GM12878 (cell line): ENCODE measurements around the gene RAD51B. TPM values are rescaled to one million over a fixed set of nuclear protein-coding genes. Genes with fewer than 3 reads are reported as not detected.

ENCODE experiments used
- ATAC-seq: fragments of 200-7000 bp; cut with Tn5 transposase; 3 replicates; pipeline ENCODE4 v1.9.1; 2020; ENCODE audit warnings: mild to moderate bottlenecking, moderate library complexity
- BruUV-seq: library from RNA; stranded (reverse); fragments of 400-500 nt; replicated peaks from 2 replicates; lab custom pipeline; 2021; lab: Mats Ljungman, UMichigan
- CTCF ChIA-PET: fragments of 300-600 bp; sonication (Branson Sonifier 250); formaldehyde crosslinking; extraction: SDS; loops from one replicate; lab custom pipeline; 2021; ENCODE audit warnings: inconsistent platforms; lab: Yijun Ruan, JAX
- POLR2A ChIA-PET: fragments of 350-600 bp; formaldehyde crosslinking; extraction: SDS; loops from one replicate; lab custom pipeline; 2021; ENCODE audit warnings: inconsistent platforms; lab: Charles Lee
- RAD21 ChIA-PET: fragments of 300-600 bp; sonication (Branson Sonifier 250); formaldehyde crosslinking; loops from one replicate; lab custom pipeline; 2023; ENCODE audit warnings: antibody characterized with exemption; ENCODE audit not compliant: unreplicated experiment; lab: Charles Lee
- SMC1A ChIA-PET: fragments of 300-600 bp; sonication (Branson Sonifier 250); formaldehyde crosslinking; loops from one replicate; lab custom pipeline; 2023; ENCODE audit not compliant: unreplicated experiment, uncharacterized antibody; lab: Charles Lee
- DNase-seq: peaks from one replicate; pipeline ENCODE4 v3.0.0-alpha.2; 2011; ENCODE audit warnings: low read depth, low spot score
- FAIRE-seq: peaks from 3 replicates; lab custom pipeline; 2011; peaks lifted over from hg19 to GRCh38; lab: Jason Lieb, UNC
- H2AFZ ChIP-seq: 2 replicates; pipeline ENCODE4 v1.6.0; 2011; ENCODE audit warnings: low read depth, low read length, control low read depth; ENCODE audit not compliant: control insufficient read depth
- H3K27ac ChIP-seq: 2 replicates; pipeline ENCODE4 v1.5.1; 2011; ENCODE audit warnings: control low read depth; ENCODE audit not compliant: control insufficient read depth, insufficient read depth
- H3K27me3 ChIP-seq, 2 experiments: replicated peaks in 1 of 2; 2 replicates each; pipeline versions ENCODE4 v1.6.0 to v1.6.1; 2011; ENCODE audit warnings: low read length in 1 of 2; ENCODE audit not compliant: control insufficient read depth in 2 of 2, insufficient read depth in 2 of 2
- H3K36me3 ChIP-seq, 2 experiments: 2 replicates each; pipeline ENCODE4 v1.5.1; 2011; ENCODE audit warnings: low read length in 1 of 2; ENCODE audit not compliant: control insufficient read depth in 2 of 2, insufficient read depth in 2 of 2
- H3K4me1 ChIP-seq: 2 replicates; pipeline ENCODE4 v1.6.1; 2011; ENCODE audit warnings: mild to moderate bottlenecking, low read length, moderate library complexity, mixed read lengths; ENCODE audit not compliant: control insufficient read depth, insufficient read depth
- H3K4me2 ChIP-seq: 2 replicates; pipeline ENCODE4 v1.6.0; 2011; ENCODE audit warnings: control low read depth; ENCODE audit not compliant: control insufficient read depth, insufficient read depth
- H3K4me3 ChIP-seq: fragments of 200-600 bp; sonication (generic); 2 replicates; pipeline ENCODE4 v1.5.1; 2016
- H3K79me2 ChIP-seq: 2 replicates; pipeline ENCODE4 v1.6.0; 2011; ENCODE audit warnings: low read length; ENCODE audit not compliant: control insufficient read depth, insufficient read depth
- H3K9ac ChIP-seq: 2 replicates; pipeline ENCODE4 v1.8.0; 2011; ENCODE audit warnings: low read length, control low read depth, mixed read lengths; ENCODE audit not compliant: control insufficient read depth, insufficient read depth
- H3K9me3 ChIP-seq: replicated peaks from 3 replicates; pipeline ENCODE4 v1.5.1; 2011; ENCODE audit warnings: mild to moderate bottlenecking, low read length; ENCODE audit not compliant: control insufficient read depth, insufficient read depth
- H4K20me1 ChIP-seq: 2 replicates; pipeline ENCODE4 v1.6.0; 2011; ENCODE audit not compliant: control insufficient read depth, insufficient read depth
- ATF2 ChIP-seq: IDR thresholded peaks from 2 replicates; pipeline ENCODE4 v1.6.1; 2012; ENCODE audit warnings: low read length, inconsistent platforms
- ATF7 ChIP-seq: fragments of 450-650 bp; IDR thresholded peaks from 2 replicates; pipeline ENCODE4 v1.6.1; 2016; ENCODE audit warnings: low read depth, mild to moderate bottlenecking
- CREB1 ChIP-seq: IDR thresholded peaks from 2 replicates; pipeline ENCODE4 v1.6.1; 2012; ENCODE audit warnings: low read depth, mild to moderate bottlenecking, inconsistent platforms
- ELK1 ChIP-seq: IDR thresholded peaks from 2 replicates; pipeline ENCODE4 v1.6.1; 2012; ENCODE audit warnings: low read depth, low read length, improper control_type of control experiment
- ESRRA ChIP-seq: IDR thresholded peaks from 2 replicates; pipeline ENCODE4 v1.6.1; 2012; ENCODE audit warnings: mild to moderate bottlenecking, low read length, improper control_type of control experiment
- FOS ChIP-seq: IDR thresholded peaks from 3 replicates; pipeline ENCODE4 v1.6.1; 2011; ENCODE audit warnings: borderline replicate concordance; ENCODE audit not compliant: insufficient read length; ENCODE audit errors: extremely low read depth
- NBN ChIP-seq: fragments of 450-650 bp; IDR thresholded peaks from 2 replicates; pipeline ENCODE4 v1.6.1; 2016
- NFIC ChIP-seq: IDR thresholded peaks from 2 replicates; pipeline ENCODE4 v1.6.1; 2012; ENCODE audit warnings: low read depth, mild to moderate bottlenecking, inconsistent platforms, low read length, moderate library complexity
- RELB ChIP-seq: fragments of 450-650 bp; IDR thresholded peaks from 2 replicates; pipeline ENCODE4 v1.6.1; 2017; ENCODE audit warnings: low read depth, mild to moderate bottlenecking, moderate library complexity
- RUNX3 ChIP-seq: IDR thresholded peaks from 2 replicates; pipeline ENCODE4 v1.6.1; 2012; ENCODE audit warnings: low read length, inconsistent platforms
- SKIL ChIP-seq: fragments of 450-650 bp; IDR thresholded peaks from 2 replicates; pipeline ENCODE4 v1.6.1; 2017; ENCODE audit warnings: mild to moderate bottlenecking, low read depth, inconsistent platforms; ENCODE audit not compliant: poor library complexity, severe bottlenecking
- SPI1 ChIP-seq: IDR thresholded peaks from 2 replicates; pipeline ENCODE4 v1.6.1; 2011; ENCODE audit warnings: low read depth, mild to moderate bottlenecking, low read length, moderate library complexity, borderline replicate concordance; ENCODE audit not compliant: insufficient read depth
- TBL1XR1 ChIP-seq: IDR thresholded peaks from 2 replicates; pipeline ENCODE4 v1.6.1; 2012; ENCODE audit warnings: low read depth, low read length, improper control_type of control experiment
- TCF12 ChIP-seq: IDR thresholded peaks from 2 replicates; pipeline ENCODE4 v1.6.1; 2011; ENCODE audit warnings: low read depth, mild to moderate bottlenecking, low read length
- TCF7 ChIP-seq: IDR thresholded peaks from 2 replicates; pipeline ENCODE4 v1.6.1; 2014; ENCODE audit warnings: antibody characterized with exemption, borderline replicate concordance
- USF1 ChIP-seq: IDR thresholded peaks from 2 replicates; pipeline ENCODE4 v1.6.1; 2011; ENCODE audit warnings: borderline replicate concordance, low read depth, mild to moderate bottlenecking, moderate library complexity, mixed read lengths, low read length; ENCODE audit not compliant: insufficient read depth; ENCODE audit errors: extremely low read length
- ZNF24 ChIP-seq: fragments of 450-650 bp; IDR thresholded peaks from 2 replicates; pipeline ENCODE4 v1.6.1; 2017; ENCODE audit warnings: antibody characterized with exemption, mild to moderate bottlenecking
- ZNF274 ChIP-seq: IDR thresholded peaks from one replicate; pipeline ENCODE4 v1.8.0; 2011; ENCODE audit not compliant: insufficient read length, insufficient read depth
- in situ Hi-C: fragments of 300-500 bp; cut with MboI; formaldehyde crosslinking; loops from 9 replicates; pipeline ENCODE4 v1.14.3; 2018; ENCODE audit warnings: mixed read lengths
- intact Hi-C: fragments of 100-400 bp; cut with micrococcal nuclease; formaldehyde crosslinking; loops from one replicate; pipeline ENCODE4 v1.14.2; 2022; ENCODE audit not compliant: unreplicated experiment
- polyA plus RNA-seq, 11 experiments: library from polyadenylated mRNA; depleted of rRNA in 4 of 11; unstranded in 6 of 11; stranded (reverse) in 5 of 11; fragments of >200 nt; fragmentation: Nextera tagmentation in 4 of 11; fragmentation: Illumina TruSeq in 1 of 11; extraction: Ambion mirVana in 4 of 11; extraction: Trizol in 1 of 11; gene quantifications; 1 replicate in 1 of 11; 2 replicates in 10 of 11; pipeline versions ENCODE4 v1.2.1 to v1.2.3, GENCODE V29; 2011 to 2016; ENCODE audit warnings: inconsistent platforms in 2 of 11, missing spikeins in 2 of 11, low read depth in 1 of 11
- total RNA-seq, 4 experiments: library from RNA; depleted of rRNA in 3 of 4; stranded (reverse); fragments of >200 nt in 3 of 4; fragmentation: Illumina TruSeq in 1 of 4; extraction: Trizol in 1 of 4; gene quantifications; 2 replicates each; pipeline versions ENCODE4 v1.2.1 to v1.2.3, GENCODE V29; 2013 to 2021

Gene RAD51B
- total and polyA plus RNA-seq, 10 of the 15 experiments (the other 5 are each of a cell fraction or from before 2014, with no cell fraction given), result 9.8 to 26.8 (median 21.3) TPM

GRCh38 chr14:68427550-68427890, 607.9 kb downstream of the RAD51B start:
- Histone ChIP-seq H3K4me2 (no peak overlapping the region), H3K9me3 (no peaks in the 10 kb centered on the region; the same call in 2 of the 3 replicates), H3K36me3 (no peaks in the 10 kb centered on the region; a peak in 1 of 4 replicates), H3K27ac (no peak overlapping the region), H3K4me3 (no peak overlapping the region), H4K20me1 (no peaks in the 10 kb centered on the region), H3K4me1 (no peaks in the 10 kb centered on the region), H3K79me2 (no peaks in the 10 kb centered on the region), H3K9ac (no peak overlapping the region), H3K27me3 (no peaks in the 10 kb centered on the region), H2AFZ (no peak overlapping the region)
- POLR2A ChIA-PET, result interaction anchor here (0.6 to 1.2 kb wide), 3 partner anchors 19 to 188 kb away, joined by 3 to 4 read pairs (median 3); no protein-coding TSS in a partner anchor
- intact Hi-C loops, result no loop called here
- CTCF ChIA-PET, result no interaction called here
- no TSS peak for BruUV-seq
- FAIRE-seq, result no peak
- TF ChIP-seq TBL1XR1, result no peak
- TF ChIP-seq NFIC, result no peak
- TF ChIP-seq NBN, result no peak
- no peak for TF ChIP-seq USF1
- TF ChIP-seq TCF12, result no peak
- TF ChIP-seq CREB1, result no peak
- TF ChIP-seq SKIL, result no peak
- TF ChIP-seq FOS, result no peak
- TF ChIP-seq RUNX3, result no peak
- no peak for TF ChIP-seq ZNF274
- no peak for TF ChIP-seq RELB
- TF ChIP-seq TCF7, result no peak
- no peak for TF ChIP-seq ZNF24
- TF ChIP-seq ATF7, result no peak
- no peak for TF ChIP-seq SPI1
- TF ChIP-seq ELK1, result no peak
- TF ChIP-seq ESRRA, result no peak
- TF ChIP-seq ATF2, result no peak
- DNase-seq, result no peak
- in situ Hi-C loops, result no loop called here
- no peak for ATAC-seq
- RAD21 ChIA-PET, result interaction anchor here (1.1 kb wide), 1 partner anchor 85 kb away, joined by 3 read pairs; no protein-coding TSS in a partner anchor
- SMC1A ChIA-PET, result interaction anchor here (0.7 to 0.9 kb wide), 2 partner anchors 10 to 251 kb away, joined by 3 read pairs; no protein-coding TSS in a partner anchor
